Measurements from ENCODE around the gene ISOC1.

DNA sequence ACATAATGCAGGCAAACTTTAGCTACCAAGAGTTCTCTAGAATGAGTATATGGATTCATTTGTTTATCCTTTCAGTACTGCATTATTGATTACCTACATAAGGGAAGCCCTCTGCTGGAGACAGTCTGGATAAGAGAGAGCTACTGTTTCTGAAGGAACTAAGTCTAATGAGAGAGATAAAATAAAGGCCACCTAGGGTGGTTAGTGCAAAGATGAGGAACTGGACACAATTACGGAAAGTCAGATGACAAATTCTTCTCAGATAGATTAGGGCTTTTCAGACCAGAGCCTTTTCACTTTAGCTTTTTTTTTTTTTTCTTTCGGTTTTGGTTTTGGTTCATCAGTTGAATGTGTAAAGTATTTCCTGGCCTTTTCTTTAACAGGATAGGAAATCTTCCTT, 31.3 kb downstream of the ISOC1 start:
- TF ChIP-seq, protein P1, sequence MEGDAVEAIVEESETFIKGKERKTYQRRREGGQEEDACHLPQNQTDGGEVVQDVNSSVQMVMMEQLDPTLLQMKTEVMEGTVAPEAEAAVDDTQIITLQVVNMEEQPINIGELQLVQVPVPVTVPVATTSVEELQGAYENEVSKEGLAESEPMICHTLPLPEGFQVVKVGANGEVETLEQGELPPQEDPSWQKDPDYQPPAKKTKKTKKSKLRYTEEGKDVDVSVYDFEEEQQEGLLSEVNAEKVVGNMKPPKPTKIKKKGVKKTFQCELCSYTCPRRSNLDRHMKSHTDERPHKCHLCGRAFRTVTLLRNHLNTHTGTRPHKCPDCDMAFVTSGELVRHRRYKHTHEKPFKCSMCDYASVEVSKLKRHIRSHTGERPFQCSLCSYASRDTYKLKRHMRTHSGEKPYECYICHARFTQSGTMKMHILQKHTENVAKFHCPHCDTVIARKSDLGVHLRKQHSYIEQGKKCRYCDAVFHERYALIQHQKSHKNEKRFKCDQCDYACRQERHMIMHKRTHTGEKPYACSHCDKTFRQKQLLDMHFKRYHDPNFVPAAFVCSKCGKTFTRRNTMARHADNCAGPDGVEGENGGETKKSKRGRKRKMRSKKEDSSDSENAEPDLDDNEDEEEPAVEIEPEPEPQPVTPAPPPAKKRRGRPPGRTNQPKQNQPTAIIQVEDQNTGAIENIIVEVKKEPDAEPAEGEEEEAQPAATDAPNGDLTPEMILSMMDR (conservative IDR thresholded peaks at IDR 0.05; ENCODE audit: low read depth in 2 of 2) = no peak
- TF ChIP-seq POLR2AphosphoS5 (IDR thresholded peaks at IDR 0.05; ENCODE audit: low read depth) = no peak
- no peak for TF ChIP-seq EZH2 (IDR thresholded peaks at IDR 0.05; ENCODE audit: low read depth, unreplicated experiment)
- no peak for TF ChIP-seq EZH2phosphoT487 (IDR thresholded peaks at IDR 0.05; ENCODE audit: unreplicated experiment)
- no peak for TF ChIP-seq ZNF114 (CRISPR knock-in tag; IDR thresholded peaks at IDR 0.05)
- TF ChIP-seq, protein P2, sequence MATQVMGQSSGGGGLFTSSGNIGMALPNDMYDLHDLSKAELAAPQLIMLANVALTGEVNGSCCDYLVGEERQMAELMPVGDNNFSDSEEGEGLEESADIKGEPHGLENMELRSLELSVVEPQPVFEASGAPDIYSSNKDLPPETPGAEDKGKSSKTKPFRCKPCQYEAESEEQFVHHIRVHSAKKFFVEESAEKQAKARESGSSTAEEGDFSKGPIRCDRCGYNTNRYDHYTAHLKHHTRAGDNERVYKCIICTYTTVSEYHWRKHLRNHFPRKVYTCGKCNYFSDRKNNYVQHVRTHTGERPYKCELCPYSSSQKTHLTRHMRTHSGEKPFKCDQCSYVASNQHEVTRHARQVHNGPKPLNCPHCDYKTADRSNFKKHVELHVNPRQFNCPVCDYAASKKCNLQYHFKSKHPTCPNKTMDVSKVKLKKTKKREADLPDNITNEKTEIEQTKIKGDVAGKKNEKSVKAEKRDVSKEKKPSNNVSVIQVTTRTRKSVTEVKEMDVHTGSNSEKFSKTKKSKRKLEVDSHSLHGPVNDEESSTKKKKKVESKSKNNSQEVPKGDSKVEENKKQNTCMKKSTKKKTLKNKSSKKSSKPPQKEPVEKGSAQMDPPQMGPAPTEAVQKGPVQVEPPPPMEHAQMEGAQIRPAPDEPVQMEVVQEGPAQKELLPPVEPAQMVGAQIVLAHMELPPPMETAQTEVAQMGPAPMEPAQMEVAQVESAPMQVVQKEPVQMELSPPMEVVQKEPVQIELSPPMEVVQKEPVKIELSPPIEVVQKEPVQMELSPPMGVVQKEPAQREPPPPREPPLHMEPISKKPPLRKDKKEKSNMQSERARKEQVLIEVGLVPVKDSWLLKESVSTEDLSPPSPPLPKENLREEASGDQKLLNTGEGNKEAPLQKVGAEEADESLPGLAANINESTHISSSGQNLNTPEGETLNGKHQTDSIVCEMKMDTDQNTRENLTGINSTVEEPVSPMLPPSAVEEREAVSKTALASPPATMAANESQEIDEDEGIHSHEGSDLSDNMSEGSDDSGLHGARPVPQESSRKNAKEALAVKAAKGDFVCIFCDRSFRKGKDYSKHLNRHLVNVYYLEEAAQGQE (IDR thresholded peaks at IDR 0.05; ENCODE audit: unreplicated experiment) = no peak
- TF ChIP-seq JUNB (IDR thresholded peaks at IDR 0.05; ENCODE audit: unreplicated experiment) = no peak
- TF ChIP-seq, protein P3, sequence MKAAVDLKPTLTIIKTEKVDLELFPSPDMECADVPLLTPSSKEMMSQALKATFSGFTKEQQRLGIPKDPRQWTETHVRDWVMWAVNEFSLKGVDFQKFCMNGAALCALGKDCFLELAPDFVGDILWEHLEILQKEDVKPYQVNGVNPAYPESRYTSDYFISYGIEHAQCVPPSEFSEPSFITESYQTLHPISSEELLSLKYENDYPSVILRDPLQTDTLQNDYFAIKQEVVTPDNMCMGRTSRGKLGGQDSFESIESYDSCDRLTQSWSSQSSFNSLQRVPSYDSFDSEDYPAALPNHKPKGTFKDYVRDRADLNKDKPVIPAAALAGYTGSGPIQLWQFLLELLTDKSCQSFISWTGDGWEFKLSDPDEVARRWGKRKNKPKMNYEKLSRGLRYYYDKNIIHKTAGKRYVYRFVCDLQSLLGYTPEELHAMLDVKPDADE (IDR thresholded peaks at IDR 0.05) = no peak
- no peak for TF ChIP-seq ZNF331 (CRISPR knock-in tag; IDR thresholded peaks at IDR 0.05; ENCODE audit: low read depth)

Measured in GM23338 (cell line).